Measurements from ENCODE around the gene CASR.

The CASR gene

DNA sequence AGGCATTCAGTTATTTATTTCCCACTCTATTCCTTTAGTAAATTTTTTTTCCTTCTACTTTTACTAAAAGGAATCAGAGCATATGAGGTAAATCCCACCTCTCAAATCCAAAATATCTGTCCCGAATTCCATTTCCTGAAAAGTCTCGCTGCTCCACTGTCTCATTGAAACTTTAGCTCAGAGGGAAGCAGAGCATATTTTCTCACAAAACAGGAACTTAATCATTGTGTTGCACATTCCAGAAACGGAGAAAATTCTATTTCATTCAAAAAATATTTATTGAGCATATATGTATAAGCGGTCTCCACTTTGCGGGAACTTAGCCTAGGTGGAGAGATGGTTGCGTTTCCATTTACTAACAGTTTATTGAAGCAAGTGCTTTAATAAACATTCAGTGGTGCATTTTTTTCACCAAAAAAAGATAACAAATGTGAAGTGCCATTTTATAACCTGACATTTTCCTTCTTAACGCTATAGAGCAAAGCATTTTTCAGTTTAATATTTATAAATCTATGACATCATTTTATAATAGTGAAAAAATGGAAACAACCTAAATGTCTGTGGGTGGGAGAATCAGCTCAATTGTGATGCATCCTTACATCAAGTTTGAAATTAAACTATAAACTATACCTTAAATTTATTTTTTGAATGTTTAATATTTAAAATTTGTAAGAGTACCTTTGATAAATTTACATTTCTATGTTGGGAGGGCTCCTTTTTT, 74.3 kb downstream of the CASR start:
- no peak for DNase-seq (ENCODE audit: low read depth)

DNA sequence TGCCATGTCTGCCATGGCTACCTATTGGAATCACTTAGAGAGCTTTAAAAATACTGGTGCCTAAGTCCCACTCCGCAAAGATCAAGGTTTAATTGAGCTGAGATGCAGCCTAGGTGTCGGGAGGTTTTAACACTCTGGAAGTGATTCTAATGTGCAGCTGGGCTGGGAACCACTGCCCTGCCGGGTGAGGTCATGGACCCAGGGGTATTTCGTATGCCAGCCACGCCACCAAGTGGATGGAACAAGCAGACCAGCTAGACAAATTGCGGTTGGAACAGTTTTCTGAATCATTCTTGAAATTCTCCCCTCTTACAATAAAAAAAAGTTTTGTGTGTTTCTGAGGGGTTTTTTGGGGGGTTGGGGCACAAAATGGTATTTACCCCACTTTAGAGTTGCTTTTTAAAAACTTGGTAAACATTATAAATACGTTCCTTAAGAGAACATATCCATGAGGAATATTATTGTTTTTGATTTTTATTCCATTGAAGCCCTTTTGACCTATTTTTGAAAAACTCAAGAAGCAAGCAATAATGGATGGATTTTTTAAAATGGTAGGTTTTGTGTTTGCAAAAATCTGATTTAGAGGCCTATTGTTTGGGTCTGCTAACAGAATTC, 75.4 kb downstream of the CASR start:
- DNase-seq (ENCODE audit: low read depth), result no peak

DNA sequence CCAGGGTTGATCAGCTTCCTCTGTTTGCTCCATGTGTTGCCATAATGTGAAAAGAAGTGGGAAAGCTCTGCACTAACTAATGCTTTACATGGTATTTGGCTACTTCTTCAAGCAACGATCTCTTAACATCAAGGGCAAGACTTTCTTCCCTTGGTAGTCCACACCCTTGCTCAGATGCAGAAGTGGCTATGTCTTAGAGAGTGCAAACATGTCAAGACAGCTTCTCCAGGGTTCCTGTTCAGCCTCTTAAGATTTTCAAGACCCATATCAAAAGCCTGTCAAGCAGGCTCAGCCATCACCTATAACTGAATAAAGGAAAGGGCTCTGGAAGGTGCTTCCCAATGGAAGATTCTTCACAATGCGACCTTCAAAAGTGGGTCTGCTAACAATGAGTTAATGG, 76.7 kb downstream of the CASR start:
- no peak for DNase-seq (ENCODE audit: low read depth)

DNA sequence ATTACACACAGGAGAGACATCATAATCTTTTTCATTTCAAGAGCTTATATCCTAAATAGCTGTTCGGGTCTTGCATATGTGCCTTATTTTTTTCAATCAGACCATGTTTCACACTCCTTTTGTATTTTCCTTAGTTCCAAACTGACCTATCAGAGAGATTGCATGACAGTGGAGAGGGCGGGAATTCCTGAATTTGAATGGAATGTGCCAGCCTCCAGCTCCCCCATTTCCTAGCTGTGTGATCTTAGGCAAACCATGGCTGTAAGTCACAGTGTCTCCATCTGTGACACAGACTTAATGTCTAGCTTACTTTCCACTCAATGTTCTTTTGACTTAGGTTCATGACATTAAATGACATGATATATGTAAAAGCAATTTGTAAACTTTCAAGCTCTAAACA, 79.6 kb downstream of the CASR start:
- DNase-seq (ENCODE audit: low read depth), result no peak

DNA sequence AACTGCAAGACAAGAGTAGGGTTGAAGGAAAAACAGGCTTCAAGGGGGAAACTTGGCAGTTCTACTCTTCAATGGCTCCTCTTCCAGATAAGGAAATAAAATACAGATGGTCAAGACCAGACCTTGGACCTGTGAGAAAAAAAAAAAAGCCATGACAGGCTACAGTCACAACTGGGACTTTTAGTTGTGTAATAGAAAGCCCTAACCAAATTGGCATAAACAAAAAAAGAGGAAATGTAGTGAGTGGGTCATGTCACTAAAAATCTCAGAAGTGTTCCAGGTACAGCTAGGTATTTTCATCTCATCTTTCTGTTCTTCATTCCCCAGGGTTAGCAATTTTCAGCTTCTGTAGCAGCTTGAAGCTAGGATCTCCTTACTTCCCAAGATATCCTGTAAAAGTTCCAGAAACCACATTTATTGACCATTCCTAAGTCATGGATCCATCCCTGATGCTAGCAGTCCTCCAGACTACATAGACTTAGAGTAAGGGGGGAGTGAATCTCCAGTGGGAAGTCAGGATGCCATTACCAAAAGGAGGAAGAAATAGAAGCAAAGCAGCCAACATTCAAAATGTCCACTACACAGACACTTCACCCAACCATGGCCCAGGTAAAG, 80.6 kb downstream of the CASR start:
- no peak for DNase-seq (ENCODE audit: low read depth)

DNA sequence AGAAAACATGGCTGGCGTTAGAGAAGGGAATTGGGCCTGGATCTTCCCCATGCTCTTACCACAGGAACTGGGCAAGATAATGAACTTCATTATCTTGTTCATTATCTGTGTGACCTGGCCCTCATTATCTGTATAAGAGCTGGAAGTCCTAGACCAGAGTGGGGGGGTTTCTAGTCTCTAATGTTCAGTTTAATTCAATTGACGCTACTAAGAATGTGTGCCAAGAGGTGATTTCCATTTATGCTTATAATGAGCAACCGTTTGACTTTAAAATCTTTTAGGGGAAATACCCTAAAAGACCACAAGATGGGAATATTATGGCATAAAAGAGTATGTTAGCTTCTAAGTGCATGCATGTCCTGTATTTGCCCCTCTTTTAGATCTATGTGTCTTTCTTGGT, 82.5 kb downstream of the CASR start:
- no peak for DNase-seq (ENCODE audit: low read depth)

DNA sequence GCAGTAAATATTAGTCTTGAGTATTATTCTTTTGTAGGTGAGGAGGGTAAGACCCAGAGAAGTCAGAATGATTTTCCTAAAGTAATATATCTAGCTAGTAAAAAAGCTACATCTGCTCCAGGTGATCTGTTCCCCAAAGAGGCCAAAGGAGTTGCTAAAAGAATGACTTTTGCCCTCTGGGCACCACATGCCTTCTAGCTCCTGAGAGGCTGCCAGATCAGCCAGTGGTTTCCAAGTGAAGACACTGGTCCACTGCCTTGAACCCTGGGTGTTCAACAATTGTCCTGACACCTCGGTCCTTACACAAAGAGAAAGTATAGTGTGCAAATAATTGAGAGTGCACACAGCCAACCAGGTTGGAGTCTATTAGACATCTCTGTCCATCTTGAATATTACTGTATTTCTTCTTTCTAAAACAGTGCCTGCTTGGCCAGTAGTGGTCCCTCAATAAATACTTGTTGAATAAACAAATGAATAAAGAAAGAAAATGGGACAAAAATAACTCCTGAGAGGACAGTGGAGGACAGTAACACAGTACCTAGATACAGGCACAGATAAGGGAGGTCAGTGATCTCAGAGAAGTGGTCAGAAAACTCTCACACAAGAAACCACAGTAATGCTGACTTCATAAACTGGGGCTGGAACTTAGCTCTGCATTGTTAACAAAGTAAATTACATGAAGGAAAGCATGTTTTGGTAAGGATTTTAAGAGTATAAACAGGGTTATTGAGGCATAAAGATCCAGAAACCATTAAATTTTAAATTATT, 85.0 kb downstream of the CASR start:
- DNase-seq (ENCODE audit: low read depth), result no peak

DNA sequence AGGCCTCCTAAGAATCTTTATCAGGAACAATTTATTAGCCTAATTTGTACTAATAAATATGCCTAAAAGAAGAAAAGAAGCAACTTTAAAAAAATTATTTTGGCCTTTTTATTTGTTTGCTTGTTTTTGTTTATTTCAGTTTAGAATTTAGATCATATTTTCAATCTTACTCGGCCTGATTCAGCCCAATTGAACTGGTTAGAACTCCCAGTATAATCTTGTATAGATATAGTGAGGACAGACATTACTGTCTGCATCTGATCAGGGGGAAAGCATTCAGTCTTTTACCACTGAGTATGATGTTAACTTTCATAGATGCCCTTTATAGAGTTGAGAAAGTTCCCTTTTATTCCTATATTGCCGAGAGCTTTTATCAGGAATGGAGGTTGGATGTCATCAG, 85.6 kb downstream of the CASR start:
- no peak for DNase-seq (ENCODE audit: low read depth)

DNA sequence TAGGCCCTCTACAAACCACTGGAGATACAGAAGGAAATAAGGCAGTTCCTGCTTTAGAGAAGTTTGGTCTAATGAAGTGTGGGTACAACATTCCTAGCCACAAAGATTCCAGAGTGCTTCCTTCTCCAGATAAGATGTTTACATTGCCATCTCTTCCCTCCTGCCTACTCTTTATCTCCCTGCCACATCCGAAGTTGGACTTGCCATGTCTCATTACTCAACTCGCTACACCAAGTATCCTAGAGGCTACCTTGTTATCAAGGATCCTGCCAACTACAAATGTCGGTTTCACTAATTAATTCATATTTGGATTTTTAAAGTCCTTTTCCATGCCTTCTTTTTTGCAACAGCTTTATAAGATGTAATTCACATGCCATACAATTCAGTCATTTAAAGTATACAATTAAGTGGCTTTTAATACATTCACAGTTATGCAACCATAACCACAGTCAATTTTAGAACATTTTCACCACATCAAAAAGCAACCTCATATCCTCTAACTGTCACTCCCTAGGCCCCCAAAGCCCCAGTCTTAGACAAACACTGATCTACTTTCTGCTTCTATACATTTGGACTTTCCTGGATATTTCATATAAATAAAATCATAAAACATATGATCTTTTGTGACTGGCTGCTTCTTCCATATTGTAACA, 87.9 kb downstream of the CASR start:
- DNase-seq (ENCODE audit: low read depth), result no peak

DNA sequence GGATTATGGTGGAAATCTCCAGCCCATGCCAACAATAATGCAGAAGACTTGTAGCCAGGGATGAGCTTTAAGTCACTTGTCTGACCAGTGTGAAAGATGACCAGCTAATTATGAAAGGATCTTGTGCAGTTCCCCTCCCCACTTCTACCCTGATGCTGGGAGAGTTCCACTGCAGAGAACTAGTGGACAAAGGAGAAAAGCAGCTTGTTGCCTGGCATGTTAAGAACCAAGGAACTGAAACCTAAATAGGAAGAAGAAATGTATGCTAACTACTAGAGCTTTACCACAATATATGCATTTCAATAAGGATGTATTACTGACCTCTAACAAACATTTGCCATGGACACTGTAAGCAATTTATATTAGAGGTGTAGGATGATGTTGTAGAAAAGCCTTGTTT, 89.4 kb downstream of the CASR start:
- no peak for DNase-seq (ENCODE audit: low read depth)

DNA sequence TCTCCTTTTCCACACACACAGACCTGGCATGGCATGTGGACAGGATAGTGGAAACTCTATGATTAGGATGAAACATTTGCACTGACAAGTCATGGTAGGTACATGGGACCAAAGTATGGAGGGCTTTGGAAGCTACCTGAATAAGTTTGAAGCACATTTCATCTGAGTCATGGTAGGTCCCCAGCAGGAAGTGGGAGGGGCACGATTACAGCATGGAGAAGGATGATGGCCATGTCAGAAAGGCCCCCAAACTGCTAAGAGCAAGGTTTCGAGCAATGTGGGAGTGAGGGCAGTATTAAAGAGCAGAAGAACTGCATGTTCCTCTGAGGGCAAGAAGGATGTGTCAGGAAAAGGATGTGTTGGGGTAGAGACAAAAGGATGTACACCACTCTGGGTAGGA, 90.0 kb downstream of the CASR start:
- DNase-seq (ENCODE audit: low read depth), result no peak

DNA sequence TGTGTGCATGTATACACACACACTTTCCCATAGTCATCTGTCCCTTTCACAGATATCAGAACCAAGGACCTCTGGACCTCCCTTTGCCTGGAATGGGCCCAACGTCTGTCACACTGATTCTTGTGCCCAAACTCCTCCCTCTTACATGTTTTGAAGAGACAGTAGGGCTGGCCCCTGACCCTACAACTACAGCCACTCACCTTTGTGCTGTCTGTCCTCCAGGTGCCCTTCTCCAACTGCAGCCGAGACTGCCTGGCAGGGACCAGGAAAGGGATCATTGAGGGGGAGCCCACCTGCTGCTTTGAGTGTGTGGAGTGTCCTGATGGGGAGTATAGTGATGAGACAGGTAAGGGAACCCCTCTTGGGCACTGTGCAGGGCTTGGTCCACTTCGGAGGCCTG, 98.4 kb downstream of the CASR start:
- no peak for DNase-seq (ENCODE audit: low read depth)

DNA sequence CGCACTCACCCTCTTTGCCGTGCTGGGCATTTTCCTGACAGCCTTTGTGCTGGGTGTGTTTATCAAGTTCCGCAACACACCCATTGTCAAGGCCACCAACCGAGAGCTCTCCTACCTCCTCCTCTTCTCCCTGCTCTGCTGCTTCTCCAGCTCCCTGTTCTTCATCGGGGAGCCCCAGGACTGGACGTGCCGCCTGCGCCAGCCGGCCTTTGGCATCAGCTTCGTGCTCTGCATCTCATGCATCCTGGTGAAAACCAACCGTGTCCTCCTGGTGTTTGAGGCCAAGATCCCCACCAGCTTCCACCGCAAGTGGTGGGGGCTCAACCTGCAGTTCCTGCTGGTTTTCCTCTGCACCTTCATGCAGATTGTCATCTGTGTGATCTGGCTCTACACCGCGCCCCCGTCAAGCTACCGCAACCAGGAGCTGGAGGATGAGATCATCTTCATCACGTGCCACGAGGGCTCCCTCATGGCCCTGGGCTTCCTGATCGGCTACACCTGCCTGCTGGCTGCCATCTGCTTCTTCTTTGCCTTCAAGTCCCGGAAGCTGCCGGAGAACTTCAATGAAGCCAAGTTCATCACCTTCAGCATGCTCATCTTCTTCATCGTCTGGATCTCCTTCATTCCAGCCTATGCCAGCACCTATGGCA, 100.5 kb downstream of the CASR start:
- DNase-seq (ENCODE audit: low read depth), result no peak

DNA sequence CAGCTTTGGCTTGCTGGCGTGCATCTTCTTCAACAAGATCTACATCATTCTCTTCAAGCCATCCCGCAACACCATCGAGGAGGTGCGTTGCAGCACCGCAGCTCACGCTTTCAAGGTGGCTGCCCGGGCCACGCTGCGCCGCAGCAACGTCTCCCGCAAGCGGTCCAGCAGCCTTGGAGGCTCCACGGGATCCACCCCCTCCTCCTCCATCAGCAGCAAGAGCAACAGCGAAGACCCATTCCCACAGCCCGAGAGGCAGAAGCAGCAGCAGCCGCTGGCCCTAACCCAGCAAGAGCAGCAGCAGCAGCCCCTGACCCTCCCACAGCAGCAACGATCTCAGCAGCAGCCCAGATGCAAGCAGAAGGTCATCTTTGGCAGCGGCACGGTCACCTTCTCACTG, 101.0 kb downstream of the CASR start:
- no peak for DNase-seq (ENCODE audit: low read depth)

DNA sequence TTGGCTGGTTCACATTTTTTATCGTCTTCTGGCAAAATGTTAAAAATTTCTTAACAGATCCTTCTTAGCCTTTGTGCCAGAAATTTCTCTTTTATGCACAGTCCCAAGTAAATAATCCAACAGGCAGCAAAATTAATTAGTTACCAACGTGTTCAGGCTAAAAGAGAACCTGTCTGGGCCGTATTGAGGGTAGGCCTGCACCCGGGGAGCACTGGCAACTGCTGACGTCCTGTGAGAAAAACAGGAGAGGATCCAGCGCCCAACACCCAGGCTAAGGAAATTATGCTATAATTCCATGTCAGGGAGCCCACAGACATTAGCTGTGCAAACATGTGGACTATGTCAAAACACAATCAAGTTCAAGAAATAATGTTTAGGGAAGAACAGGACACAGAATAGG, 110.9 kb downstream of the CASR start:
- DNase-seq (ENCODE audit: low read depth), result no peak

DNA sequence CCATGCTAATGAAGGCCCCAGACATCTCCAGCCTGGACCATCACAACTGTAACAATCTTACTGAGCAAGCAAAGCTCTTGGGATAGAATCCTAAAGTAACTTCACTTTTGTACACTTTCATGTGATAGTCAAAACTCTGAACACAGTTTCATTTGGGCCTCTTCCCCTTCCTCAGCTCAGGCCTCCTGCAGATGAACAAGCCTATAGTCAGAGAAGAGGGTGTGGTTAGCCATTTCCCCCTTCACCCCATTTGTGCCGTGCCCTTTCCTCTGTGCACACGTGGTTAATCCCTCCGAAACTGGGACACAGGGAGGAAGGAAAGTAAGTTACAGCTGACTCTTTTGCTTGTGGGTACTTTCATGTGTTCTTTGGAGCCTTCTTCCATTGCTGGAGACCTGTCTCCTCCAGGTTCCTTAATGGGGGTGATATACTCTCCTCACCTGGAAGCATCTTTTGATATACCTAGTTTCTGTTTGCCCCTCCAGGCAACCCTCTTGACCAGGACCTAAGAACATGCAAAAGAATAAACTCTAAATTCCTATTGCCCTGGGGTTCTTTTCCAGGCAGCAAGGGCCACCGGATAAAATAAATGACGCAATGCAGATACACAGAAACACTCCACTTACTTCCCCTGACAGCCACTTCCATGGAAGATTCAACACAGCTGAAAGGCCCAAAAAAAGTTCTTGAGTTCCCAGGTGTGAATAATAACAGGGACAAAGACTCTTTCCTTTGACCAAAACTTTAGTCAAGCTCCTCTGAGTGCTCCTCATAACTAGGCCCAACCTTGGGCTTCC, 112.0 kb downstream of the CASR start:
- no peak for DNase-seq (ENCODE audit: low read depth)

DNA sequence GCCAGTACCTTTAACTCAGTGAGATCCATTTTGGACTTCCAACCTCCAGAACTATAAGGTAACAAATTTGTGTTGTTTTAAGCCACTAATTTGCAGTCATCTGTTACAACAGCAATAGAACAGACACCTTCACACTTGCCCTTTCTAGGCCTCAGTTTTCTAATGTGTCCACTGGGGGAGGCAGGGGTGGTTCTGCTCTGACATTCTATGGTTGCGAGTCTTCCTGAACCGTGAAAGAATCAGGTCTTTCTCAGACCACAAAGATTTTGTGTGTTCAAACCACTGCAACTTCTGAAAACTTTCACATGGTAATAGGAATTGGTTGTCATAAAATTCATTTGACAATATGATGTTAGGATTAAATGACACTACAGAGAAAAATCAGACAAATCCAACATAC, 114.8 kb downstream of the CASR start:
- DNase-seq (ENCODE audit: low read depth), result no peak

DNA sequence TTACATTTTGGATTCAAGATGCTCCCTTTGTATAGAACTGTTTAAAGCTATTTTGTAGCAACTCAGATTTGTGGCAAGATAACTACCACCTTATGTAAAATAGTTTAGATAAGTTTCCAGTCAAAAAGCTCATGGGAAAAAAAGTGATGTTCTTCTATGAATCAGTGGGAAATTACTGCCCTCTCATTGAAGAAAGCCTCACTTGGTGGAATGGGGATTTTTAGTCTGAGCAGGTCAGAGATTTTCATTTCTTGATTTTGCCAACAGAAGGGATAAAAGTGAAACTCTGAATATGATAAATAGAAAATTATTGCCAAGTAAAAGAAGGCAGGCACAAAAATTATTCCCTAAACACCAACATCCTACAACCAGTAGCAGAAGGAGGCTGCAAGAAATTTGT, 115.7 kb downstream of the CASR start:
- DNase-seq (ENCODE audit: low read depth), result no peak

DNA sequence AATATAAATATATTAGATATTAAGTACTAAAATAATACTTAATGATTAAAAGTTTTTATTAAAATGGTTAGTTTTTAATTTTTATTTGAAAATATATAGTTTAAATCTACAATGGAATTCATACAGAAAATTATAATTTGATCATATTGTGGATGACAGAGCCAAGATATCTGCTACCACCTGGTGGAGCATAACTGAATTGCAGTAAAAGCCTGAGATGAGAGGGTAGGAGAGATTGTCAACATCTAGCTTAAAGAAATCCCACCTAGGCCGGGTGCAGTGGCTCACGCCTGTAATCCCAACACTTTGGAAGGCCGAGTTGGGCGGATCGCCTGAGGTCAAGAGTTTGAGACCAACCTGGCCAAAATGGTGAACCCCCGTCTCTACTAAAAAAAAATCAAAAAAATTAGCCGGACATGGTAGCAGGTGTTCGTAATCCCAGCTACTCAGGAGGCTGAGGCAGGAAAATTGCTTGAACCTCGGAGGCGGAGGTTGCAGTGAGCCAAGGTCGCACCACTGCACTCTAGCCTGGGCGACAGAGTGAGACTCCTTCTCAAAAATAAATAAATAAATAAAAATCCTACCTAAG, 116.5 kb downstream of the CASR start:
- DNase-seq (ENCODE audit: low read depth), result no peak

DNA sequence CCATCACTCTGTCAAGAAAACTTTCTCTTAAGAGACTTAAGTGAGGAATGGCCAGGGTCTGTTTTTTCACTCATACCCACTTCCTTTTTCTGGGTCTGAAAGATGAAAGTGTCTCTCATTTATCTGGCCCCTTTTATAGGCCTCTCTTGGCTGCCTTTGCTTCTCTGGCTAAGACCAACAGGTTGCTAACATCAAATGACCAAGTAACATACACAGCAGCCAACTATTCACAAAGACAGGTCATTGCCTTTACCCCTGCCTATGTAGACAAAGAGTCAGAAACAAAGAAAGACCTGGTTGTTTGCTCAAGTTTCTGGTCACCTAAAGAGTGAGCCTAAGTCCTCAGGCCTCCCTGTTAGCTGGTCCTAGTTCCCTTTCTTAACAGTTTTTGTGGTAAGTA, 117.6 kb downstream of the CASR start:
- no peak for DNase-seq (ENCODE audit: low read depth)
